Stimulated activated CD8-positive, alpha-beta memory T cell treated with anti-CD3 and anti-CD28 coated beads, Interleukin-12 subunit alpha, Interleukin-12 subunit beta, amount 100 ng/mL, for 24 hours (primary cell): Measurements from ENCODE around the gene MAMSTR.
"Not testable (repeated sequence)": the region's sequence is repeated elsewhere in the genome, so short reads cannot be mapped to it uniquely, and the experiment has no call there.

Experiments used
- DNase-seq: peaks from one replicate; pipeline ENCODE4 v3.0.0-alpha.2; 2020; ENCODE audit errors: extremely low read depth

MAMSTR gene

DNA sequence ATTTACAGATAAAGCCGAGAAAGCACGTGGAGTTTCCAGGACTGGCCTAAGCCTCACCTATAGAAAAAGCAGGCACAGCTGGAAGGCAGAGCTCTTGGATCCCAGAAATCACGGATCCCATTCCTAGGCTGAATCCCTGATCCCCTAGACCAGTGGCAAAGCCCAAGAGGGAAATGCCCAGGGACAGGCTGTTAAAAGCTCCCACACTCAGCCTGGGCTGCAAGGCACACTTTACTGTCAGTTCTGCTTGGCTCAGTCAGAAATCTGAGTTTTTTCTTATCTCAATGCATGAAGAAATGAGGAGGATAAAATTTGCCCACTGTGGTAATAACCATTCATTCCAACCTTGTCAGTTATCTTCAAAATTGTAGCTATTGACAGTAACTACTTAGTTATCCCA, 31.7 kb downstream of the MAMSTR start:
- DNase-seq, result no peak

DNA sequence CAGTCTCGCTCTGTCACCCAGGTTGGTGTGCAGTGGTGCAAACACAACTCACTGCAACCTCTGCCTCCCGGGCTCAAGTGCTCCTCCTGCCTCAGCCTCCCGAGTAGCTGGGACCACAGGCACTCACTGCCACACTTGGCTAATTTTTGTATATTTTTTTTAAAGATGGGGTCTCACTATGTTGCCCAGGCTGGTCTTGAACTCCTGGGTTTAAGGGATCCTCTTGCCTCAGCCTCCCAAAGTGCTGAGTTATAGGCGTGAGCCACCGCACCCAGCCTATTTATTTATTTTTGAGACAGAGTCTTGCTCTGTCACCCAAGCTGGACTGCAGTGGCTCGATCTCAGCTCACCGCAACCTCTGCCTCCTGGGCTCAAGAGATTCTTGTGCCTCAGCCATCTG, 32.9 kb downstream of the MAMSTR start:
- not testable (repeated sequence) for DNase-seq

- no peak for DNase-seq
Measured at GRCh38 chr19:48686088-48686487, 33.4 kb downstream of the MAMSTR start.

- DNase-seq, result no peak
Measured at GRCh38 chr19:48685583-48685982, 33.9 kb downstream of the MAMSTR start.

DNA sequence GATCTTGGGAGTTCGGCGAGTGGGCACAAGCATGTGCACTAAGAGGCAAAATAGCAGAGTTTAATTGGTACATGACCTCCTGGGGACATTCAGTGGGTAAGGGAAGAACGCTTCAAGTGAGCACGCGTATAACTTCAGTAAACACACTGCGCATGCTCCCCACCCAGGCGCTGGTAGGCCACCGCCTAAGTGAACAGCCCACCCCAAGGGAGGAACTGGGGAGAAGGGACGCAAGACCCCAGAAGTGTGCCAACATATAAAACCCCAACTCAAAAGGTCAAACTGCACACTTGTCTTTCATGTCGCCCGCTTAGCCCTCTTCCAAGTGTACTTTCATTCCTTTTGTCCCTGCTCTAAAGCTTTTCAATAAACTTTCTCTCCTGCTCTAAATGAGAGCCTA, 36.2 kb downstream of the MAMSTR start:
- no peak for DNase-seq

DNA sequence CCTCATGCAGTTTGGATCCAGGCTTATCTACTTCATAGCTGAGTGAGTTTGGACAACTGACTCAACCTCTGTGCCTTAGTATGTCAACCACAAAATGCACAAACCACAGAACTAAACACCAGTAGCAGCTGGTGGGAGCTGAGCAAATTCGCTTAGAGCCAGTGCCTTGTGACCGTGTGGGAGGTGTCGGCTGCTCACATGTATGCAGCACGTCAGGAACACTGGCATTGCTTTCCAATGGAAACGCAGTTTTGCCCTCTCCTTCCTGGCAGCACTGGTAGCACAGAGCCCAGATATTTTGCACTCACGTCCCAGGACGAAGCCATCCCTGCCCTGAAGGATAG, 38.4 kb downstream of the MAMSTR start:
- no peak for DNase-seq

DNA sequence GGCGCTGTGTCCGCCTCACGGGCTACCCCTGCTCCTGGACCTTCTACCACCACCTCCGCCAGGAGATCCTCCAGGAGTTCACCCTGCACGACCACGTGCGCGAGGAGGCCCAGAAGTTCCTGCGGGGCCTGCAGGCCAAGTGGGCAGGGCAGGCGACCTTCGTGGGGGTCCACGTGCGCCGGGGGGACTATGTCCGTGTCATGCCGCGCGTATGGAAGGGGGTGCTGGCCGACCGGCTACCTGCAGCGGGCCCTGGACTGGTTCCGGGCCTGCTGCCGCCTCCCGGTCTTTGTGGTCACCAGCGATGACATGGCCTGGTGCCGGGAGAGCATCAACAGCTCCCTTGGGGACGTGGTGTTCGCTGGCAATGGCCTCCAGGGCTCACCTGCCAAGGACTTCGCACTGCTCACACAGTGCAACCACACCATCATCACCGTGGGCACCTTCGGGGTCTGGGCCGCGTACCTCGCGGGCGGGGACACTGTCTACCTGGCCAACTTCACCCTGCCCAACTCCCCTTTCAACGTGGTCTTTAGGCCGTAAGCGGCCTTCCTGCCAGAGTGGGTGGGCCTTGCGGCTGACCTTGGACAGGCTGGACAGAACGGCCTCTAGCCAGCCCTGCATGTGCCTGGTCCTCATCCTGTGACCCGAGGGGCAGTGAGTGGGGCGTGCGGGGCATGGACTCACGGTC, 38.9 kb downstream of the MAMSTR start:
- no peak for DNase-seq

- not testable (repeated sequence) for DNase-seq
Measured at GRCh38 chr19:48680006-48680405, 39.5 kb downstream of the MAMSTR start.

DNA sequence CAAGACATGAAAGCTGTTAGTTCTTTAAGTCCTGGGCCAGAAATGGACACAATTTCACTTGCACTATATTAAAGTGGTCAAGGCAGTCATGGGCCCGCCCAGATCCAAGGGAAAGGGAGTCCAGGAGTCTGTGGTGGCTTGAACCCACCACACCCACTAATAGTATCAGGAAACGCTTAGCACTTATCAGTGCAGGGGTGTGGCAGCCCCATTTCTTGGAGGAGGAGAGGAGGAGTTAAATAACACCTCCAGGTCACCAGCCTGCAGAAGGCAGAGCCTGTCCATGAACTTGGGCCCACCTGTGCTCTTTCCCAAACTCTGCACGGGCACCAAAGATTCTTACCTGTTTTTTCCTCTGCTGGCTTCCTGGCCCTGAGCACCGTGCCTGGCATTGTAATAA, 41.3 kb downstream of the MAMSTR start:
- no peak for DNase-seq

GRCh38 chr19:48676887-48677286, 42.6 kb downstream of the MAMSTR start:
- no peak for DNase-seq

- DNase-seq, result no peak
Measured at GRCh38 chr19:48676487-48676886, 43.0 kb downstream of the MAMSTR start.

DNA sequence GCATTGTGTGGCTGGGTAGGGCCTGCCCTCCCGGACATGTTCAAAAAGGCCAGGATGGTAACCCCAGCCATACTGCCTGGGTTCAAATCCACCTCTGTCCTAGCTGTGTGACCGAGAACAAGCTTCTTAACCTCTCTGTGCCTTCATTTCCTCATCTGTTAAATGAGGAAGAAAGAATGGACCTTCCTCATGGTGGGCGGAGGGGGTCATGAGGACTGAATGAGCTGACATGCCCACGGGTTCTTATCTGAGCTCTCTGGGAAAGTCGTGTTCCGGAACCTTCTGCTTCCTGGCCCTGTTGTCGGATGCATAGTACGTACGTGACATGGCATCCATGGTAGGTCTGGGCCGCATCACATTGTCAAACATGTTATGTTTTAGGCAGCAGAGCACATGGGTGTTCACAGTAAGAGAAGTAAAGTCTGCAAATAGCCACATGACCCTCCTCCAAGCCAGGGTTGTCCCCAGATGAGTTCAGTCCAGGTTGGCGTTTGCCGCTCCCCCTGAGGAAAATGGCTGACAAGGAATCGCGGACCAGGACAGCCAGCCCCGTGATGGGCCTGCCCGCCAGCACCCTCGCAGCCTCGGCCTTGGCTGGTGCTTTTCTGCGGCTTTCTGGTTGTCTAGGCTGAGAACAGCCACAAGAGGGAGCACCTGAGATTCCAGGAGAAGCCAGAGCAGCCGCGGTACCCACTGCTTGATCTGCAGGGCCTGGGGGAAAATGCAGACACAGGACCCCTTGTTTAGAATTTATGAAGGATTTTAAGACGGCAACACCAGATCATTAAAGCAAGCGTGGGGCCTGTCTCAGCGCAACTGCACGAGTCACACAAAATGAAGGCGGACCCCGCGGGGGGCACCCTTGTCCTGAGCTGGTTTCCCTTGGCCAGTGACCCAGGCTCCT, 44.4 kb downstream of the MAMSTR start:
- DNase-seq, result peak; percentile 21

- no peak for DNase-seq
Measured at GRCh38 chr19:48674216-48674809, 45.2 kb downstream of the MAMSTR start.

DNA sequence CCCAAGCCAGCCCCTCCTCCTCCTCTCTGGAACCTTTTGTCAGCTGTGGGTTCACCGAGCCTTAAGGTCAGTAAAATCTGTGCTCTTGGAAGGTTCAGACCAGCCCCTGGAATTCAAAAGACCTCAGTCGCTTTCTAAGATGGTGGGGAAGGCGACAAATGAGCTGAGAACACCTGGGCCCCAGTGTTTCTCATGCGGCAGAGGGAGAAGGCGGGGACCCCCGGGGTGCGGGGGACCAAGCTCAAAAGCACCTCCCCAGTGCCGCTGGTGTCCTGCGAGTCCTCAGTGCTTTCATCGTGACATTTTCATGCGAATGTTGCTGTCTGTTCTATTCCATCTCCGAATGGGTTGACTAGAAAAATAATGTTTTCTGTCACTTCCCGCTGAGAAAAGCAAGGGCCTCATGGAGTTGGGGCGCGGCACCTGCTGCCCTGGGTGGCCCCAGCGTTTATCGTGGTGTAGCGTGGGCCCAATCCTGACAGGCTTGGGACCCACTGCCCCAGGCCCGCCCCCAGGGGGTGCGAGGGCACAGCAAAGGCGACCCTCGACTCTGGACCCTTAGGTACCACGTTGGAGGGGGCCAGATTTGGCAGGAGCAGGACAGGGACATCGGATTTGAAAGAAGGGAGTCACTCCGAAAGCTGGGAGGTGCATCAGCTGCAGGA, 46.0 kb downstream of the MAMSTR start:
- DNase-seq, result no peak

DNA sequence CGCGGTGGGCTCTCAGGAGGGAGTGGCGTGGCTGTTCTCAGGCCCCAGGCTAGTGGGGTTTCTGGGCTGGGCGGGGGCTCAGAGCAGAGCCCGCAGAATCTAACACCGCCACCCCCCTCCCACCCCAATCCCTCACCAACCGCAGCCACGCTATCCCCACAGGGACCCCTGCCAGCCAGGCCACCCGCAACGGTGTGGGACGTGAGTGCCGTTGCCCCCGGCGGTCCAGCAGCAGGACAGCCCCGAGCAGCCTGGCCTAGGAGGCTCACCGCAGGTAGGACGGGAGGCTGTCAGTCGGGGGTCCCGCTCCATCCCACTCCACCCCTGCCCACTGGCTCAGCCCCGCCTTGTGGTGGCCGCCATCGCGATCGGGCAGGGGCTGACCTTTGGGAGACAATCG, 46.5 kb downstream of the MAMSTR start, which contains the start of gene NTN5:
Gene NTN5, minus strand, starts transcription at position 24 of the 400 bp plus-strand sequence. CDS start 2,031 bp downstream, outside the sequence.
- DNase-seq, result no peak

DNA sequence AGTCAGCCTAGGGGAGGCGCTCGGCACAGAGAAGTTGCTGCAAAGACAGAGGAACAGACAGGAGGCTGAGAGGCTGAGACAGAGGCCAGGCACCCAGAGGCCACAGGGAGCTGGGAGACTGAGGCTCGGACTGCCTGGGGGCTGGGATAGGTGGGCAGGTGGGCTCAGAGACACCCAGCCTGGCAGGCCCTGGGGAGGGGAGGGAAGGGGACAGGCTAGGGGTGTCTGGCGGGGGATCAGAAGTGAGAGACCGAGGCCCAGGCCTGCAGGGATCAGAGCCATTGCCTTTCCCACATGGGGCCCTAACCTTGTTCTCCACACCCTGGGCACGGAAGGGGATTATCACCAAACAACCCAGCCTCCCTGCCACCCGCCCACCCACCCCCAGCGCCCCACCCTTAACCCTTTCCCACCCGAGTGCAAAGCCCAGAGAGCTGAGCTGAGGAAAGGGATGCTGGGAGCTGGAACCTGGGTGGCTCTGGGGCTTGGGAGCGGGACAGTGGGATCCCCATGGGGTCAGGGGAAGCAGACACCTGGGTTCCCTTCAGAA, 48.0 kb downstream of the MAMSTR start:
- DNase-seq, result no peak

GRCh38 chr19:48670699-48671445, 48.7 kb downstream of the MAMSTR start:
- DNase-seq, result no peak

DNA sequence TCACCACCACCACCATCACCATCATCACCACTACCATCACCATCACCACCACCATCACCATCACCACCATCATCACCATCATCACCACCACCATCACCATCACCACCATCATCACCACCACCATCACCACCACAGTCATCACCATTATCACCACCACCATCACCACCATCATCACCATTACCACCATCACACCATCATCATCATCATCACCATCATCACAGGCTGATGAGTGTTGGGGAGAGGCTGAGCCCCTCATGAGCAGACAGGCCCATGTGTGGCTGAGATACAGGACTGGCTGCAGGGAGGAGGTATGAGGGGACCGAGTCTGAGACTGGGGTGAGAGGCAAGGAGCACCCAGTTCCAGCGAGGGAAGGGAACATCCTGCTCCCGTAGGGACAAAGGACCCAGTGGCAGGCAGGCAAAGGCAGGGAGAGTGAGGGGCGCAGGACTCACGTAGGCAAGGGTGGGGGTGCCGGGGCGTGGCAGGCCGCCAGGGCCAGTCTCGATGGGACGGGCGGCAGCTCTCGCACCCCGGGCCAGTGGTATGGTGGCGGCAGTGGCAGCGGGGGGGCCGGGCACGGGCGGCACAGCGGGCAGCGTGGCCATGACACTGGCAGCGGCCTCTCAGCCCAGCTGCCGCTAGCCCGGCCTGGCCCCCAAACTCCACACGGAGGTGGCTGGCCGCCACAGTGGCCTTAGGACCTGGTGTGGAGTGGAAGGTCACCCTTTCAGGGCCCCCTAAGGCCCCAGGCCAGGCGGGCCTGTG, 49.4 kb downstream of the MAMSTR start:
- no peak for DNase-seq

- DNase-seq, result no peak
Measured at GRCh38 chr19:48668761-48669160, 50.8 kb downstream of the MAMSTR start.

GRCh38 chr19:48668332-48668731, 51.2 kb downstream of the MAMSTR start:
- no peak for DNase-seq
